GM19035 (cell line): ENCODE measurements around the gene GLI1.
"Not testable (repeated sequence)": the region's sequence is repeated elsewhere in the genome, so short reads cannot be mapped to it uniquely, and the experiment has no call there.

ENCODE experiments used
- ATAC-seq: cut with Tn5 transposase; IDR thresholded peaks from one replicate; pipeline ENCODE4 v1.9.1; 2021; ENCODE audit not compliant: unreplicated experiment

The GLI1 gene

DNA sequence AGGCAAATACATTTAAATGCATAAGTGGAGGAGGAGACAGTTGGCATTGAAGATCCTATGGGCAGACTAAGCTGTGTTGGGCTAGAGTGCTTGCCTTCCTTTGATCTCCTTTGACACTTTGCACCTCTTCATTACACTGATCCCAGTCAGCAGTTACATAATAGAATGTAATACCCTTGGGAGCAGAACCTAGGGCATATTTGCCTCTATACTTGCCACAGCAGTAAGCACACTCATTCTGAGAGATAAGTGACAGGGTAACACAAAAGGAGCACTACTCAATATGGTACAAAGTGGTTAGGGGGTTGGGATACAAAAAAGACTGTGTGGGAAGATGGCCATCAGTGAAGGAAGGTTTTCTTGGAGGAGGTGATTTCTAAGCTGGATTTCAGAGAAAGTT lies 37.2 kb downstream of the GLI1 start:
- ATAC-seq: no peak

GRCh38 chr12:57497223-57498131 lies 37.9 kb downstream of the GLI1 start:
- ATAC-seq: no peak

DNA sequence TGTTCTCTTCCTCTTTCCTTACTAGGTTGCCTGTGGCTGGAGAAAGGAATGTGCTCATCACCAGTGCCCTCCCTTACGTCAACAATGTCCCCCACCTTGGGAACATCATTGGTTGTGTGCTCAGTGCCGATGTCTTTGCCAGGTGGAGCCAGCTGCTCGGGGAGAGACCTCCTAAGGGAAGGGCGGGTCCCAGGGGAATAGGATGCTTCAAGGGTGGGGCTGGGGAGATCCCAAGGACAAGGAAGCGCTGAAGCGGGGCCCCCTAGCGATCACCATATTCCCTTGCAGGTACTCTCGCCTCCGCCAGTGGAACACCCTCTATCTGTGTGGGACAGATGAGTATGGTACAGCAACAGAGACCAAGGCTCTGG lies 38.5 kb downstream of the GLI1 start:
- ATAC-seq: no peak

GRCh38 chr12:57498571-57498970 lies 39.0 kb downstream of the GLI1 start:
- no peak for ATAC-seq

- no peak for ATAC-seq
Measured at GRCh38 chr12:57500213-57500612, 40.6 kb downstream of the GLI1 start.

- ATAC-seq: not testable (repeated sequence)
Measured at GRCh38 chr12:57502311-57502969, 42.9 kb downstream of the GLI1 start.

- ATAC-seq: not testable (repeated sequence)
Measured at GRCh38 chr12:57506541-57506940, 47.0 kb downstream of the GLI1 start.

DNA sequence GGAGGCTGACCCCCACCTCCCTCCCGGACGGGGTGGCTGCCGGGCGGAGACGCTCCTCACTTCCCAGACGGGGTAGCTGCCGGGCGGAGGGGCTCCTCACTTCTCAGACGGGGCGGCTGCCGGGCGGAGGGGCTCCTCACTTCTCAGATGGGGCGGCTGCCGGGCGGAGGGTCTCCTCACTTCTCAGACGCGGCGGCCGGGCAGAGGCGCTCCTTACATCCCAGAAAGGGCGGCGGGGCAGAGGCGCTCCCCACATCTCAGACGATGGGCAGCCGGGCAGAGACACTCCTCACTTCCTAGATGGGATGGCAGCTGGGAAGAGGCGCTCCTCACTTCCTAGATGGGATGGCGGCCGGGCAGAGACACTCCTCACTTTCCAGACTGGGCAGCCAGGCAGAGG lies 48.2 kb downstream of the GLI1 start:
- ATAC-seq: not testable (repeated sequence)

GRCh38 chr12:57511161-57511560 lies 51.6 kb downstream of the GLI1 start:
- no peak for ATAC-seq

GRCh38 chr12:57511588-57512325 lies 52.2 kb downstream of the GLI1 start:
- ATAC-seq: no peak

- ATAC-seq: no peak
Measured at GRCh38 chr12:57512665-57513064, 53.1 kb downstream of the GLI1 start.

DNA sequence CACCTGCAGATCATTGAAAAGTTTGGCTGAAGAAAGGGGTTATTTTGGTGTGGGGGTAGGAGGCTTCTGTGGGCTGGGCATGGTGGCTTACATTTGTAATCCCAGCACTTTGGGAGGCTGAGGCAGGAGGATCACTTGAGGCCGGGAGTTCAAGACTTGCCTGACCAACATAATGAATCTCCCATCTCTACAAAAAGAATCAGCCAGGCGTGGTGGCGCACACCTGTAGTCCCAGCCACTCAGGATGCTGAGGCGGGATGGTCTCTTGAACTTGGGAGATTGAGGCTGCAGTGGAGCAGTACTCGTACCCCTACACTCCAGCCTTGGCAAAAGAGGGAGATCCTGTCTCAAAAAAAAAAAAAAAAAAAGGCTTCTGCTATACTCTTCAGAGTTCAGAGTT lies 53.7 kb downstream of the GLI1 start:
- no peak for ATAC-seq

DNA sequence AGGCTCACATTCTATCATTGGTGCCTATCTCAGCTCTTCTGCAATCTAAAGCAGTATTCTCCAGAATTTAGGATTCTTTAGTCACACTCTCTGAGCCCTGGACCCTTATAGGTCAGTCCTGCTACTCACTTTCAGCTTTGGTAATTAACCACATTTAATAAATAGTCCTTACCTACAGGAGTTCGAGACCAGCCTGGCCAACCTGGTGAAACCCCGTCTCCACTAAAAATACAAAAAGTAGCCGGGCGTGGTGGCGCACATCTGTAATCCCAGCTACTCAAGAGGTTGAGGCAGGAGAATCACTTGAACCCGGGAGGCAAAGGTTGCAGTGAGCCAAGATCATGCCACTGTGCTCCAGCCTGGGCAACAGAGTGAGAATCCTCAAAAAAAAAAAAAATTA lies 54.1 kb downstream of the GLI1 start:
- ATAC-seq: not testable (repeated sequence)

- ATAC-seq: not testable (repeated sequence)
Measured at GRCh38 chr12:57514246-57514645, 54.7 kb downstream of the GLI1 start.

DNA sequence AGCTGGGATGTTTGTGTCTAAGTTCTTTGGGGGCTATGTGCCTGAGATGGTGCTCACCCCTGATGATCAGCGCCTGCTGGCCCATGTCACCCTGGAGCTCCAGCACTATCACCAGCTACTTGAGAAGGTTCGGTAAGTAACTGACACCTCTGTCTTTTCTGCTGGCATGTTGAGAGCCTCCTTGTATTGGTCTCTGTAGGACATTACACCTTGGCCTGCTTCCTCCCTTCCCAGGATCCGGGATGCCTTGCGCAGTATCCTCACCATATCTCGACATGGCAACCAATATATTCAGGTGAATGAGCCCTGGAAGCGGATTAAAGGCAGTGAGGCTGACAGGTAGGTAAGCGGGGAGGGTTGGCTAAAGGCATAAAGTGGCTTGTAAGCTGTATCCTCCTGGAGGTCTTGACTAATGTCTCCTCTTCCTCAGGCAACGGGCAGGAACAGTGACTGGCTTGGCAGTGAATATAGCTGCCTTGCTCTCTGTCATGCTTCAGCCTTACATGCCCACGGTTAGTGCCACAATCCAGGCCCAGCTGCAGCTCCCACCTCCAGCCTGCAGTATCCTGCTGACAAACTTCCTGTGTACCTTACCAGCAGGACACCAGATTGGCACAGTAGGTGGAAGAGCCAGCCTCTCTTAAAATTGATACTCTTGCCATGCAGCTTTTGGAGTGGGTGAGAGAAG lies 55.3 kb downstream of the GLI1 start:
- no peak for ATAC-seq

GRCh38 chr12:57515408-57515933 lies 55.9 kb downstream of the GLI1 start:
- ATAC-seq: no peak

GRCh38 chr12:57515934-57516541 lies 56.5 kb downstream of the GLI1 start:
- no peak for ATAC-seq

DNA sequence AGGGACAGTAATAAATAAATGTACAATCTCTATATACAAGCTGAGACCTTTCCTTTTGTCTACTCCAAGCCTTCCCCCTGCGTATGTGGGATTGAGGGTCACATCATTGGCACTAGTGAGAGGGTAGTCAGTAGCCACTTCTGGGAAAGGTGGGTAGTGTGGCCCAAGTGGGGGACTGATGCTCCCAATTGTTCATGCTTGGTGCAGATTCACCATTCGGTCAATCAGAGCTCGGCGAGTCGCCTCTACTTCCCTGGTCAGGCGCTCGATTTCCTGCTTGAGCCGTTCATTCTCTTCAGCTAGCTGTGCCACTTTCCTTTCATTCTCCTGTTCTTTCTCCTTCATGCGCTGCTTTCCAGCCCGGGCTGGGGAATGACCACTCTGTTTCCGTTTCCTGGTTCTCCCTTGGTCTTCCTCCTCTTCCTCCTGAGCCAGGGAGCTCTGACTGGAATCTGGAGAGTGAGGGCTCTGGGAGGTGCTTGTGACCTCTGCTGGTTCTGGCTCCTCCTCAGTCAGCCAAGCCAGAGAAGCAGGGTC lies 57.1 kb downstream of the GLI1 start:
- no peak for ATAC-seq

DNA sequence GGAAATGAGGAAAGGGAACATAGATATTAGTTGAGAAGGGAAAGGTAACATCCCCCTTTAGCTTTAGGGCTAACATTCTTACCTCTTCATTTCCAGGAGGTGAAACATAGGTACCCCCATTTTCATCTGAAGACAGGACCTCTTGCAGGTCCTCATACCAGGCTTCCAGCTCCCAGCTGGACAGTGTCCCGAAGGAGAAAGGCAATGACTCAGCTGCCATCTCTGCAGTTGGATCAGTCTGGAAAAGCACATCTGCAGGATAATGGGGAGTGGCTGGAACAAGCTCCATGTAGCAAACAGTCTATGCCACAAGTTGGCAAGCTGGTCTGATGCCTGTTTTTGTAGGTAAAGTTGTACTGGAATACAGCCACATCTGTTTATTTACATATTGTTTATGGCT lies 57.6 kb downstream of the GLI1 start:
- no peak for ATAC-seq

DNA sequence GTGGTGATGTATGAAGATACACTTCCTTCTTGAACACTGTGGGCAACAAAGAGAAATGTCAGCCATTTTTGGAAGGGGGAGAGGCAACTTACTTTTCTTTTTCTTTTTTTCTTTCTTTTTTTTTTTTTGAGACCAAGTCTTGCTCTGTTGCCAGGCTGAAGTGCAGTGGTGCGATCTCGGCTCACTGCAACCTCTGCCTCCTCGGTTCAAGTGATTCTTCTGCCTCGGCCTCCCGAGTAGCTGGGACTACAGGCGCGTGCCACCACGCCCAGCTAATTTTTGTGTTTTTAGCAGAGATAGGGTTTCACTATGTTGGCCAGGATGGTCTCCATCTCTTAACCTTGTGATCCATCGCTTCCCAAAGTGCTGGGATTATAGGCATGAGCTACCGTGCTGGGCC lies 58.1 kb downstream of the GLI1 start:
- not testable (repeated sequence) for ATAC-seq
